CD4-positive, alpha-beta T cell treated with Interleukin-21 for 1 hour (primary cell): ENCODE measurements around the gene KCNJ9.

Source experiments
- DNase-seq: peaks from one replicate; pipeline ENCODE4 v3.0.0-alpha.2; 2020

The KCNJ9 gene

GRCh38 chr1:160066829-160067745, 14.3 kb upstream of the KCNJ9 start:
- no peak for DNase-seq

DNA sequence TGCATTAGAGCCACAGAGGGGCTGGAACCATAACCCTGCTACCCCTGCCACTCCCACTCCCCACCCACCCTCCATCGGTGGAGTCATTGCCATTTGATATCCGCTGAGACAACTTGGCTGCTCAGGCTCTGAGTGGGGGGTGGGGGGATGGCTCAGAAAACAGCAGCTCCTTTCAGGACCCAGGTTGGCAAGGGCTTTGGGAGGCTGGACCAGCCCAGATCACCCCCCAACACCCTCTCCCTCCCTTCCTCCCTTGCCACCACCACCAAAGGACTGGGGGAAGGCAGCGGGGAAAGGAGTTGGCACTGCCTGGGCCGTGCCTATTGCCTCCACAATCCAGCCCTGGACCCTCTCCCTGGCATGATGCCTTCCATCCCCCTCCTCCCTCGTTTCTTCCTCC, 13.1 kb upstream of the KCNJ9 start:
- no peak for DNase-seq

DNA sequence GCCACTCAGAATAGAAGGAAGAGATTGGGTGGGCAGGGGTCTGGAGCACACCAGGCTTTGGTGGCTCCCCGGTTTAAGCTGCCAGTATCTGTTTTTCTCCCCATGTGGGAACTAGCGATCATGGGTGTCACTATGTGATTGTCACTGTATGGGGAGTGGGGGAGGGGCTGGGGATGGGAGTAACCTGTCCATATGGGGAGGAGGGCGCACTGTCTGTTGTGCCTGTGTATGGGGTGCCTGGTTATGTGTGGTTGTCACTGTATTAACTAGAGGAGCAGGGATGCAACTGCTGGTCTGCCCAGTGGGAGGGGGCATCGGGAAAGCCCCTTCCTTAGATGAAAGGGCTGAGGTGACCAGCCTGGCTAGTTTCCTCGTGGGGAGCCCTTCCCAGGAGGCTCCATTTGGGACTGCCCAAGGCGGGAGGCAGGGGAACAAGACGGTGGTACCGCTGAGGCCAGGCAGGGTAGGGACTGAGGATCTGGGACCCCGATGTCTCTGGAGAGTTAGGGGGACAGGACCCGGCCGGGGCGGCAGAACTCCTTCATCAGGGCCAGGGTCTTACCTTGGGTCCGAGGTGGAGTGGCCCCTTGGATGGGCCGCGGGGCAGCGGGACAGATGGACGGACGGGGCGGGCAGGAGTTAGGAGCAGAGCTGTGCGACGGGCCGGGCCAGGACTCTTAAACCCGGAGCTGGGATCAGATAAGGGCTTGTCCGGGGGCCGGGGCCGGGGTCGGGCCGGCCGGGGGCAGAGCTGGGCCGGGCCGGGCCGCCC, 11.7 kb upstream of the KCNJ9 start, which contains the start of gene KCNJ10:
Gene KCNJ10 (minus strand): TSS at position 701 of the 772 bp plus-strand sequence. CDS start 27,628 bp downstream, outside the sequence.
- no peak for DNase-seq

GRCh38 chr1:160070243-160071163, 10.8 kb upstream of the KCNJ9 start:
- peak; percentile 69 for DNase-seq

DNA sequence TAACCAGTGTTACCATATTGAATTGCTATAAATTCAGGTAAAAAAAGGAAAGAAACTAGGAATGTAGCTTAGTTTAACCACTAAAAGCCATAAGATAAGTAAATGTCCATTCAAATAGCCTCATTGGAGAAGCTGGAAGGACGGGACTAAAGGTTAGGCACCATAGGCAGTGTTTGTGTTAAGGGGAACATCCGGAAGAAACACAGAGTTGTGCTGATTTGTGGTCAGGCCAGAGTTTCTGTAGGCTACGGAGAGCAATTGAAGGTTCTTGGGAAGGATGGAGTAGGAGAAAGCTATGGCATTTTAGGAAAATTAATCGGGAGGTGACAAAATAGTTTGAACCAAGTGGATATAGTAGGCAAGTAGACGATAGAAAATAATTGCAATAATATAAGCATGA, 10.0 kb upstream of the KCNJ9 start:
- DNase-seq = no peak

GRCh38 chr1:160074865-160075264, 6.5 kb upstream of the KCNJ9 start:
- no peak for DNase-seq

- no peak for DNase-seq
These were observed 5.5 kb upstream of the KCNJ9 start for GRCh38 chr1:160075836-160076235.

DNA sequence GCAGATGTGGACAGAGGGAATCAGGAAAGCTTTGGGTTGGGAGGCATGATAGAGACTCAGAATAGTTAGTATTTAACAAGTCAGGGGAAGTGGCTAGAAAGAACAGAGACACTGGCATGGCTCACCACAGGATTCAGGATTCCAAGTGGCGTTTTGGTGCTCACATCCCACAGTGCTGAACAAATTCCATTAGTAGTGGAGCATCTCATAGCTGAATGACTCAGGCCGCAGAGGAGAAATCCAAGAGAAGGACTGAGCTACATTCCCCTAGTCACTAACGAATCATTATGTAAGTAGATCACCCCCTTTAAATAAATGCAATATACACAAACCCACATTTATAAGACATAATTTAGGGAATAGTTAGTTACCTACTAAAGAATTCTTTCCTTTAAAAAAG, 5.0 kb upstream of the KCNJ9 start:
- no peak for DNase-seq

GRCh38 chr1:160077486-160077885, 3.9 kb upstream of the KCNJ9 start:
- DNase-seq = no peak

DNA sequence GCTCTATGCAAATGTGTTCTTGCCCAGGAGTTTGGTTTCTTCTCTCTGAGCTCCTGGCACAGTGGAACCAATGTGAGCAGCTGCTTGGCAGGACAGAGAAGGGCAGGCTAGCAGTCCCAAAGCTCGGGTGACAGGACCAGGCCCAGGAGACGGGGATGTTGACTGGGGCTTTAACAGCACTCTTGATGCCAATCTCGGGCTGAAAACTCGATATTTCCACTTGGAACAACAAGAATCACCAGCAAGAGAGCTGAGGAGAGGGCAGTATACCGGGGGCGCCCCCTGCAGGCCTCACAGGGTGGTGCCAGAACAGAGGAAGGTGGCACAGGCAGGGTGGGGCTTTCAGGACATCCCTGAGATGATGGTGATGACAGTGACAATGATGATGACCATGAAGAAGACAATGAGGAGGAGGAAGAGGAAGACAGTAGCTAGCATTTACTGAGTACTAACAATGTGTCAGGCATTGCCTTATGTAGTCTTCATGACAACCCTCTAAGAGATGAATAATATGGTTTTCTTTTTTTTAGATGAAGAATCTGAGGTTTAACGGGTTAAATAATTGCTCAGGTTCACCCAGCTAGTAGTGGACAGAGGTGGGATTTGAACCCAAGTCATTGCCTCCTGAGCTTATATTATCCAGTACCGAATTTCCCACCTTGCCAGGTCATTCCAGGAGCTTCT, 2.7 kb upstream of the KCNJ9 start:
- DNase-seq = peak; percentile 66

DNA sequence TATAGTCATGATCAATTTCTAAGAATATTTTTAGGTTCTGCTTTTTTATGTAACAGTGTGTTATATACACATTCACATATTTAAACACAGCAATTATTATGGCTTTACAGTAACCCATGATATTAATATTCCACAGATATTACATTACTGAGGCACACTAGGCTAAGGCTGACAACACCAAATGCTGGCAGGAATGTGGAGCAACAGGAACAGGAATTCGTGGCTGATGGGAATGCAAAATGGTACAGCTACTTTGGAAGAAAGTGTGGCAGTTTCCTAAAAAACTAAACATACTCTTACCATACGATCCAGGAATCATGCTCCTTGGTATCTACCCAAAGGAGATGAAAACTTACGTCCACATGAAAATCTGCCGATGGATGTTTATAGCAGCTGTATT, 1.9 kb upstream of the KCNJ9 start:
- DNase-seq = no peak

DNA sequence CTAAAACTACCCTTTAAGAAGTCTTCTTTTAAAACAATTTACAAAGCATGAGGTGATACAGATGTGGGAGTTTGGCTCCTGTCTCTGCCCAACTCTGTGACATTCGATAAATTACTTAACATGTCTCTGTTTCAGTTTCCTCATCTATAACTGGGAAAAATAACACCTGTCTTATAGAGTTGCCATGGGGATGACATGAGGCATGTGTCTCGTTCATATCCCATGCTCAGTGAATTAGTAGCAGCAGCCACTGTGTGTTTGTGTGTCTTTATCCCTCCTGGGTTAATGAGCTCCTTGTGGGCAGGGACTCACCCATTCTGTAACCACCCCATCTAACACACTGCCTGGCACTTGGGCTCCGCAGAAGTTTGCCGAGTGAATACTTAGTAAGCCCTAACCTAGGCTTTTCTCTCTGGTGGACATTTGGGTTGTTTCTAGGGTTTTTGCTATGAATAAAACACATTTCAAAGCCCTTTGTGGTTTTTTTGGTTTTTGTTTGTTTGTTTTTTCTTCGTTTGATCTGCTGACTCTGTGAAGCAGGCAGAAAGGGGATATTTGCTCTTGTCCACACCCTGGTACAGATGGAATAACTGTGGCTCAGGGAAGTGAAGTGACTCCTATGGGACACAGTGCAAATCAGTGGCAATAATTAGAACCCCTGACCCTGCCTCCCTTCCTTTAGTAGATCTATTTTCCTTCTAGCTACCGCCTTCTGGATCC, 797 bp upstream of the KCNJ9 start:
- no peak for DNase-seq

- no peak for DNase-seq
These were observed 1.1 kb downstream of the KCNJ9 start for GRCh38 chr1:160082487-160082886.

GRCh38 chr1:160082926-160083325, 1.6 kb downstream of the KCNJ9 start:
- no peak for DNase-seq

DNA sequence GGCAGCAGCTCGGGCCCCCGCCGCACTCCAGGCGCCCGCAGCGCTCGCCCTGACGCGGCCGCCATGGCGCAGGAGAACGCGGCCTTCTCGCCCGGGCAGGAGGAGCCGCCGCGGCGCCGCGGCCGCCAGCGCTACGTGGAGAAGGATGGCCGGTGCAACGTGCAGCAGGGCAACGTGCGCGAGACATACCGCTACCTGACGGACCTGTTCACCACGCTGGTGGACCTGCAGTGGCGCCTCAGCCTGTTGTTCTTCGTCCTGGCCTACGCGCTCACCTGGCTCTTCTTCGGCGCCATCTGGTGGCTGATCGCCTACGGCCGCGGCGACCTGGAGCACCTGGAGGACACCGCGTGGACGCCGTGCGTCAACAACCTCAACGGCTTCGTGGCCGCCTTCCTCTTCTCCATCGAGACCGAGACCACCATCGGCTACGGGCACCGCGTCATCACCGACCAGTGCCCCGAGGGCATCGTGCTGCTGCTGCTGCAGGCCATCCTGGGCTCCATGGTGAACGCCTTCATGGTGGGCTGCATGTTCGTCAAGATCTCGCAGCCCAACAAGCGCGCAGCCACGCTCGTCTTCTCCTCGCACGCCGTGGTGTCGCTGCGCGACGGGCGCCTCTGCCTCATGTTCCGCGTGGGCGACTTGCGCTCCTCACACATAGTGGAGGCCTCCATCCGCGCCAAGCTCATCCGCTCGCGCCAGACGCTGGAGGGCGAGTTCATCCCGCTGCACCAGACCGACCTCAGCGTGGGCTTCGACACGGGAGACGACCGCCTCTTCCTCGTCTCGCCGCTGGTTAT, 2.8 kb downstream of the KCNJ9 start:
- DNase-seq = peak; percentile 81

- no peak for DNase-seq
These were observed 3.5 kb downstream of the KCNJ9 start for GRCh38 chr1:160084771-160085321.

- peak; percentile 75 for DNase-seq
These were observed 4.5 kb downstream of the KCNJ9 start for GRCh38 chr1:160085686-160086455.

- no peak for DNase-seq
These were observed 5.1 kb downstream of the KCNJ9 start for GRCh38 chr1:160086456-160086892.

DNA sequence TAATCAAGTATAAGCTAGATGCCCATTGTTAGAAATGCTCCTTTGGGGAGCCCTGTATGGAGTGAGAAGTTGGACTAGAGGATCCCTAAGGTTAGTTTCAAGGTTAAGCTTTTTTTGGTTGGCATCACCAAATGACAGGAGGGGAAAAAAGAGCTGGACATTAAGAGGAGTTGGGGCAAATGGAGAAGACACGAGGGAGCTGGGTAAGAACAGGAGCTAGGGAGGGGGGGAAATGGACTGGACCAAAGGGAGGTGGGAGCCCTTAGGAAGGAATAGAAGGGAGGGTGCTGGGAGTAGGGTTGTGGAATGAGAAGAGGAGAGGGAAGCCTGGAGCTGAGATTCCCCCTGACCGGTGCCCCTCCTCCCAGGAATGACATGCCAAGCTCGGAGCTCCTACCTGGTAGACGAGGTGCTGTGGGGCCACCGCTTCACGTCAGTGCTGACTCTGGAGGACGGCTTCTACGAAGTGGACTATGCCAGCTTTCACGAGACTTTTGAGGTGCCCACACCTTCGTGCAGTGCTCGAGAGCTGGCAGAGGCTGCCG, 5.9 kb downstream of the KCNJ9 start:
- DNase-seq = no peak
